Naive thymus-derived CD4-positive, alpha-beta T cell (primary cell): Measurements from ENCODE around the gene SLC51B. TPM values are rescaled to one million over a fixed set of nuclear protein-coding genes. Genes with fewer than 3 reads are reported as not detected.

Experiments used
- ATAC-seq: fragments of 150-1000 bp; cut with Tn5 transposase; 2 replicates; pipeline ENCODE4 v1.10.0; 2021; ENCODE audit warnings: mild to moderate bottlenecking, moderate library complexity
- CTCF ChIA-PET: fragments of 350-600 bp; sonication (Branson Sonifier 250); formaldehyde crosslinking; loops from one replicate; lab custom pipeline; 2021; ENCODE audit warnings: antibody characterized with exemption; lab: Charles Lee
- POLR2A ChIA-PET: fragments of 350-600 bp; sonication (Branson Sonifier 250); formaldehyde crosslinking; loops from one replicate; lab custom pipeline; 2021; ENCODE audit warnings: antibody characterized with exemption, inconsistent platforms; lab: Charles Lee
- DNase-seq, 9 donors: peaks; one replicate each; pipeline versions ENCODE4 v3.0.0 to v3.0.0-alpha.2; 2020 to 2022; ENCODE audit warnings: mixed read lengths in 1 of 9
- H3K27ac ChIP-seq: one replicate; pipeline ENCODE4 v1.7.0; 2013; ENCODE audit warnings: mild to moderate bottlenecking, low read depth, low read length, moderate library complexity
- H3K27me3 ChIP-seq, 2 donors: one replicate each; pipeline ENCODE4 v1.7.0; 2013; ENCODE audit warnings: low read length in 2 of 2, mild to moderate bottlenecking in 2 of 2, moderate library complexity in 2 of 2; ENCODE audit not compliant: control insufficient read depth in 2 of 2, insufficient read depth in 2 of 2
- H3K36me3 ChIP-seq, 3 experiments: 1 replicate in 2 of 3; 2 replicates in 1 of 3; pipeline ENCODE4 v1.7.0; 2013; ENCODE audit warnings: low read length in 3 of 3, mild to moderate bottlenecking in 3 of 3, moderate library complexity in 1 of 3; ENCODE audit not compliant: insufficient read depth in 3 of 3, control insufficient read depth in 2 of 3
- H3K4me1 ChIP-seq, 2 donors: one replicate each; pipeline ENCODE4 v1.7.0; 2013; ENCODE audit warnings: low read length in 2 of 2, mild to moderate bottlenecking in 2 of 2, moderate library complexity in 1 of 2; ENCODE audit not compliant: control insufficient read depth in 2 of 2, insufficient read depth in 2 of 2
- H3K4me3 ChIP-seq: 2 replicates; pipeline ENCODE4 v1.7.0; 2013; ENCODE audit warnings: mild to moderate bottlenecking, low read length
- H3K9me3 ChIP-seq, 3 experiments: 1 replicate in 2 of 3; 2 replicates in 1 of 3; pipeline ENCODE4 v1.7.0; 2013; ENCODE audit warnings: low read length in 3 of 3; ENCODE audit not compliant: control insufficient read depth in 2 of 3
- H3K27ac Mint-ChIP-seq, 9 donors: one replicate each; pipeline ENCODE4 v1.8.0; 2020 to 2022; ENCODE audit warnings: mixed read lengths in 9 of 9, mild to moderate bottlenecking in 8 of 9, moderate library complexity in 5 of 9, inconsistent platforms in 2 of 9
- H3K27me3 Mint-ChIP-seq, 5 donors: one replicate each; pipeline ENCODE4 v1.8.0; 2021 to 2022; ENCODE audit warnings: mixed read lengths in 5 of 5, mild to moderate bottlenecking in 1 of 5
- H3K36me3 Mint-ChIP-seq, 5 donors: one replicate each; pipeline ENCODE4 v1.8.0; 2020 to 2022; ENCODE audit warnings: mixed read lengths in 5 of 5, mild to moderate bottlenecking in 3 of 5, inconsistent platforms in 1 of 5
- H3K4me1 Mint-ChIP-seq, 7 donors: one replicate each; pipeline ENCODE4 v1.8.0; 2020 to 2022; ENCODE audit warnings: mixed read lengths in 7 of 7, mild to moderate bottlenecking in 3 of 7, inconsistent platforms in 1 of 7
- H3K4me3 Mint-ChIP-seq, 10 donors: one replicate each; pipeline ENCODE4 v1.8.0; 2020 to 2022; ENCODE audit warnings: mild to moderate bottlenecking in 10 of 10, mixed read lengths in 10 of 10, moderate library complexity in 6 of 10, inconsistent platforms in 2 of 10
- H3K9me3 Mint-ChIP-seq, 11 donors: one replicate each; pipeline ENCODE4 v1.8.0; 2020 to 2022; ENCODE audit warnings: mixed read lengths in 11 of 11, mild to moderate bottlenecking in 4 of 11, inconsistent platforms in 1 of 11, moderate library complexity in 1 of 11
- intact Hi-C, 2 donors: fragments of 100-400 bp; cut with micrococcal nuclease; formaldehyde crosslinking; loops; one replicate each; pipeline ENCODE4 v1.15.1; 2023
- polyA plus RNA-seq, 2 donors: library from polyadenylated mRNA; unstranded; fragments of 300-500 nt; fragmentation: Illumina TruSeq; gene quantifications; one replicate each; pipeline ENCODE4 v1.2.3, GENCODE V29; 2021
- total RNA-seq, 6 experiments: library from RNA in 5 of 6; stranded (reverse) in 5 of 6; gene quantifications; 1 replicate in 5 of 6; 2 replicates in 1 of 6; pipeline ENCODE4 v1.2.3 and lab custom pipeline; 2021 to 2026

SLC51B gene
- total and polyA plus RNA-seq, 7 experiments from 2014 or later: not detected

GRCh38 chr15:65077981-65078352 lies 32.8 kb downstream of the SLC51B start:
- H3K4me3 Mint-ChIP-seq: peak overlapping the region in 7 of 10 donors; percentile 11 to 80 (median 52)
- H3K27ac Mint-ChIP-seq: peak overlapping the region in 1 of 9 donors; percentile 74
- Histone ChIP-seq H3K4me1 (peaks cover 0 to 11% of the 10 kb centered on the region in 2 donors), H3K27ac (no peak overlapping the region), H3K4me3 (no peak overlapping the region), H3K27me3 (no peaks in the 10 kb centered on the region), H3K36me3 (no peaks in the 10 kb centered on the region), H3K9me3 (no peaks in the 10 kb centered on the region)
- DNase-seq: peak in 8 of 9 donors; percentile 18 to 54 (median 39)
- peaks cover 0 to 3% (median 0%) of the 10 kb centered on the region in 5 donors for H3K36me3 Mint-ChIP-seq
- ChIA-PET POLR2A (no interaction called here), CTCF (interaction anchor here (0.8 to 2.8 kb wide), 3 partner anchors 9 to 53 kb away, joined by 3 to 11 read pairs (median 3); no protein-coding TSS in a partner anchor)
- no peaks in the 10 kb centered on the region for H3K9me3 Mint-ChIP-seq
- peak; percentile 74 for ATAC-seq
- H3K27me3 Mint-ChIP-seq: peaks cover 16 to 35% (median 32%) of the 10 kb centered on the region in 5 donors
- intact Hi-C loops: loop anchor here (1.0 kb wide), 3 partner anchors 24 to 347 kb away; no protein-coding TSS in a partner anchor
- H3K4me1 Mint-ChIP-seq: peaks cover 13 to 25% (median 19%) of the 10 kb centered on the region in 7 donors

GRCh38 chr15:65079580-65079979 lies 34.4 kb downstream of the SLC51B start:
- H3K4me3 ChIP-seq: no peak overlapping the region
- Mint-ChIP-seq H3K27ac (no peak overlapping the region), H3K4me1 (peaks cover 13 to 27% (median 20%) of the 10 kb centered on the region in 7 donors), H3K27me3 (peaks cover 16 to 45% (median 38%) of the 10 kb centered on the region in 5 donors), H3K36me3 (peaks cover 0 to 3% (median 0%) of the 10 kb centered on the region in 5 donors), H3K4me3 (no peak overlapping the region), H3K9me3 (no peaks in the 10 kb centered on the region)
- intact Hi-C loops: no loop called here
- H3K27ac ChIP-seq: no peak overlapping the region
- DNase-seq: no peak
- ATAC-seq: no peak
- ChIA-PET POLR2A (no interaction called here), CTCF (interaction anchor here (2.8 kb wide), 1 partner anchor 46 kb away, joined by 11 read pairs; no protein-coding TSS in a partner anchor)
- H3K9me3 ChIP-seq: no peaks in the 10 kb centered on the region
- H3K4me1 ChIP-seq: peaks cover 0 to 11% of the 10 kb centered on the region in 2 donors
- no peaks in the 10 kb centered on the region for H3K27me3 ChIP-seq
- no peaks in the 10 kb centered on the region for H3K36me3 ChIP-seq

- Mint-ChIP-seq H3K27me3 (peaks cover 14 to 45% (median 35%) of the 10 kb centered on the region in 5 donors), H3K27ac (no peak overlapping the region), H3K9me3 (no peaks in the 10 kb centered on the region), H3K4me3 (no peak overlapping the region), H3K36me3 (peaks cover 0 to 3% (median 0%) of the 10 kb centered on the region in 5 donors), H3K4me1 (peaks cover 14 to 24% (median 20%) of the 10 kb centered on the region in 7 donors)
- intact Hi-C loops: no loop called here
- CTCF ChIA-PET: no interaction called here
- Histone ChIP-seq H3K27ac (no peak overlapping the region), H3K27me3 (no peaks in the 10 kb centered on the region), H3K4me1 (peaks cover 0 to 11% of the 10 kb centered on the region in 2 donors), H3K9me3 (no peaks in the 10 kb centered on the region), H3K36me3 (no peaks in the 10 kb centered on the region), H3K4me3 (no peak overlapping the region)
- POLR2A ChIA-PET: interaction anchor here (0.6 kb wide), 1 partner anchor 752 kb away, joined by 3 read pairs; no protein-coding TSS in a partner anchor
- ATAC-seq (no peak), DNase-seq (no peak)
Observed at GRCh38 chr15:65081270-65081669, 36.1 kb downstream of the SLC51B start.

- H3K27ac ChIP-seq: no peak overlapping the region
- Mint-ChIP-seq H3K36me3 (peaks cover 0 to 3% (median 0%) of the 10 kb centered on the region in 5 donors), H3K27me3 (peaks cover 10 to 44% (median 31%) of the 10 kb centered on the region in 5 donors), H3K4me1 (peaks cover 14 to 22% (median 20%) of the 10 kb centered on the region in 7 donors), H3K27ac (no peak overlapping the region), H3K4me3 (no peak overlapping the region), H3K9me3 (no peaks in the 10 kb centered on the region)
- ATAC-seq (no peak), DNase-seq (no peak)
- ChIA-PET POLR2A (no interaction called here), CTCF (no interaction called here)
- no peak overlapping the region for H3K4me3 ChIP-seq
- H3K36me3 ChIP-seq: no peaks in the 10 kb centered on the region
- no peaks in the 10 kb centered on the region for H3K27me3 ChIP-seq
- intact Hi-C loops: no loop called here
- H3K9me3 ChIP-seq: no peaks in the 10 kb centered on the region
- peaks cover 0 to 11% of the 10 kb centered on the region in 2 donors for H3K4me1 ChIP-seq
Observed at GRCh38 chr15:65081758-65082157, 36.6 kb downstream of the SLC51B start.

- H3K9me3 Mint-ChIP-seq: no peaks in the 10 kb centered on the region
- H3K27me3 Mint-ChIP-seq: peaks cover 10 to 44% (median 31%) of the 10 kb centered on the region in 5 donors
- H3K4me3 Mint-ChIP-seq: peak overlapping the region in 8 of 10 donors; percentile 14 to 71 (median 43)
- intact Hi-C loops: no loop called here
- ATAC-seq: no peak
- H3K36me3 Mint-ChIP-seq: peaks cover 0 to 3% (median 0%) of the 10 kb centered on the region in 5 donors
- Histone ChIP-seq H3K36me3 (no peaks in the 10 kb centered on the region), H3K4me1 (peaks cover 0 to 11% of the 10 kb centered on the region in 2 donors), H3K27me3 (no peaks in the 10 kb centered on the region), H3K4me3 (no peak overlapping the region), H3K9me3 (no peaks in the 10 kb centered on the region), H3K27ac (no peak overlapping the region)
- POLR2A ChIA-PET: no interaction called here
- peak in 5 of 9 donors; percentile 12 to 36 (median 21) for DNase-seq
- peak overlapping the region in 3 of 9 donors; percentile 3 to 62 (median 48) for H3K27ac Mint-ChIP-seq
- peaks cover 14 to 26% (median 21%) of the 10 kb centered on the region in 7 donors for H3K4me1 Mint-ChIP-seq
- CTCF ChIA-PET: no interaction called here
Observed at GRCh38 chr15:65082303-65082953, 37.2 kb downstream of the SLC51B start.

GRCh38 chr15:65083262-65083701 lies 38.1 kb downstream of the SLC51B start:
- intact Hi-C loops: no loop called here
- Mint-ChIP-seq H3K4me3 (peak overlapping the region in 1 of 10 donors; percentile 64), H3K27me3 (peaks cover 2 to 36% (median 24%) of the 10 kb centered on the region in 5 donors), H3K27ac (no peak overlapping the region), H3K36me3 (no peaks in the 10 kb centered on the region), H3K9me3 (no peaks in the 10 kb centered on the region), H3K4me1 (peaks cover 9 to 20% (median 15%) of the 10 kb centered on the region in 7 donors)
- no peaks in the 10 kb centered on the region for H3K36me3 ChIP-seq
- H3K4me3 ChIP-seq: no peak overlapping the region
- H3K27ac ChIP-seq: no peak overlapping the region
- DNase-seq (no peak), ATAC-seq (no peak)
- no peaks in the 10 kb centered on the region for H3K9me3 ChIP-seq
- H3K4me1 ChIP-seq: peaks cover 0 to 11% of the 10 kb centered on the region in 2 donors
- CTCF ChIA-PET: no interaction called here
- POLR2A ChIA-PET: no interaction called here
- H3K27me3 ChIP-seq: no peaks in the 10 kb centered on the region
